ENCODE measurements around the gene MRPL41. TPM values are rescaled to one million over a fixed set of nuclear protein-coding genes. Genes with fewer than 3 reads are reported as not detected.
"Not testable (repeated sequence)": the region's sequence is repeated elsewhere in the genome, so short reads cannot be mapped to it uniquely, and the experiment has no call there.

The MRPL41 gene
- total RNA-seq, 1 donor from 2014 or later: 41.4 TPM

GRCh38 chr9:137550231-137550621 is 1.5 kb upstream of the MRPL41 start, which contains the start of gene PNPLA7:
Gene PNPLA7 (minus strand): TSS chr9:137550402. CDS start chr9:137550197, 205 bp downstream.
- H3K4me1 Mint-ChIP-seq (ENCODE audit: unreplicated experiment): peaks cover 8% of the 10 kb centered on the region
- no peak within 1 kb of the TSS for H3K27ac Mint-ChIP-seq (ENCODE audit: unreplicated experiment)
- H3K27me3 Mint-ChIP-seq (ENCODE audit: unreplicated experiment): peaks cover 10% of the 10 kb centered on the region
- peak within 1 kb of the TSS; percentile 90 for H3K4me3 Mint-ChIP-seq (ENCODE audit: unreplicated experiment)
- no peak for TF ChIP-seq CTCF (IDR thresholded peaks at IDR 0.05; ENCODE audit: unreplicated experiment)
- peaks cover 14% of the 10 kb centered on the region for H3K36me3 Mint-ChIP-seq (ENCODE audit: low read depth, unreplicated experiment)
- peak; percentile 47 for DNase-seq (ENCODE audit: low spot score)
- no peaks in the 10 kb centered on the region for H3K9me3 Mint-ChIP-seq (ENCODE audit: unreplicated experiment)

- H3K4me3 Mint-ChIP-seq (ENCODE audit: unreplicated experiment): not testable (repeated sequence)
Observed at GRCh38 chr9:137550958-137551263, 768 bp upstream of the MRPL41 start.

GRCh38 chr9:137552022-137552768 is 516 bp downstream of the MRPL41 start:
- Mint-ChIP-seq H3K27ac (ENCODE audit: unreplicated experiment) (peak overlapping the region; percentile 57), H3K27me3 (ENCODE audit: unreplicated experiment) (peaks cover 6% of the 10 kb centered on the region), H3K9me3 (ENCODE audit: unreplicated experiment) (no peaks in the 10 kb centered on the region), H3K36me3 (ENCODE audit: low read depth, unreplicated experiment) (peaks cover 19% of the 10 kb centered on the region), H3K4me3 (ENCODE audit: unreplicated experiment) (peak overlapping the region; percentile 95), H3K4me1 (ENCODE audit: unreplicated experiment) (peaks cover 8% of the 10 kb centered on the region)
- no peak for TF ChIP-seq CTCF (IDR thresholded peaks at IDR 0.05; ENCODE audit: unreplicated experiment)
- no peak for DNase-seq (ENCODE audit: low spot score)

More at GRCh38 chr9:137550958-137551263, 768 bp upstream of the MRPL41 start:
- H3K36me3 Mint-ChIP-seq (ENCODE audit: low read depth, unreplicated experiment): peaks cover 21% of the 10 kb centered on the region
- not testable (repeated sequence) for H3K4me1 Mint-ChIP-seq (ENCODE audit: unreplicated experiment); H3K27ac Mint-ChIP-seq (ENCODE audit: unreplicated experiment); H3K27me3 Mint-ChIP-seq (ENCODE audit: unreplicated experiment); H3K9me3 Mint-ChIP-seq (ENCODE audit: unreplicated experiment); DNase-seq (ENCODE audit: low spot score)

- Mint-ChIP-seq H3K4me3 (ENCODE audit: unreplicated experiment) (peak overlapping the region; percentile 59), H3K36me3 (ENCODE audit: low read depth, unreplicated experiment) (peaks cover 19% of the 10 kb centered on the region)
- not testable (repeated sequence) for DNase-seq (ENCODE audit: low spot score); H3K27me3 Mint-ChIP-seq (ENCODE audit: unreplicated experiment); H3K9me3 Mint-ChIP-seq (ENCODE audit: unreplicated experiment); H3K4me1 Mint-ChIP-seq (ENCODE audit: unreplicated experiment); H3K27ac Mint-ChIP-seq (ENCODE audit: unreplicated experiment)
Observed at GRCh38 chr9:137553654-137554053, 2.0 kb downstream of the MRPL41 start.

GRCh38 chr9:137554349-137554748 is 2.7 kb downstream of the MRPL41 start:
- H3K27ac Mint-ChIP-seq (ENCODE audit: unreplicated experiment): no peak overlapping the region
- H3K27me3 Mint-ChIP-seq (ENCODE audit: unreplicated experiment): peaks cover 6% of the 10 kb centered on the region
- TF ChIP-seq CTCF (IDR thresholded peaks at IDR 0.05; ENCODE audit: unreplicated experiment): no peak
- peaks cover 19% of the 10 kb centered on the region for H3K36me3 Mint-ChIP-seq (ENCODE audit: low read depth, unreplicated experiment)
- peaks cover 8% of the 10 kb centered on the region for H3K4me1 Mint-ChIP-seq (ENCODE audit: unreplicated experiment)
- H3K4me3 Mint-ChIP-seq (ENCODE audit: unreplicated experiment): no peak overlapping the region
- DNase-seq (ENCODE audit: low spot score): no peak
- H3K9me3 Mint-ChIP-seq (ENCODE audit: unreplicated experiment): no peaks in the 10 kb centered on the region

GRCh38 chr9:137555179-137555578 is 3.5 kb downstream of the MRPL41 start:
- no peak for TF ChIP-seq CTCF (IDR thresholded peaks at IDR 0.05; ENCODE audit: unreplicated experiment)
- peak overlapping the region; percentile 69 for H3K4me3 Mint-ChIP-seq (ENCODE audit: unreplicated experiment)
- DNase-seq (ENCODE audit: low spot score): no peak
- peaks cover 1% of the 10 kb centered on the region for H3K27me3 Mint-ChIP-seq (ENCODE audit: unreplicated experiment)
- H3K4me1 Mint-ChIP-seq (ENCODE audit: unreplicated experiment): peaks cover 6% of the 10 kb centered on the region
- peaks cover 27% of the 10 kb centered on the region for H3K36me3 Mint-ChIP-seq (ENCODE audit: low read depth, unreplicated experiment)
- H3K27ac Mint-ChIP-seq (ENCODE audit: unreplicated experiment): no peak overlapping the region
- H3K9me3 Mint-ChIP-seq (ENCODE audit: unreplicated experiment): no peaks in the 10 kb centered on the region

Measured in endothelial cell (in vitro differentiated cells).